ENCODE measurements around the gene ZNF394.

Gene ZNF394

GRCh38 chr7:99449326-99449725 is 50.8 kb downstream of the ZNF394 start:
- DNase-seq (ENCODE audit: low spot score), result no peak

- DNase-seq (ENCODE audit: low spot score), result no peak
Observed at GRCh38 chr7:99448855-99449254, 51.2 kb downstream of the ZNF394 start.

DNA sequence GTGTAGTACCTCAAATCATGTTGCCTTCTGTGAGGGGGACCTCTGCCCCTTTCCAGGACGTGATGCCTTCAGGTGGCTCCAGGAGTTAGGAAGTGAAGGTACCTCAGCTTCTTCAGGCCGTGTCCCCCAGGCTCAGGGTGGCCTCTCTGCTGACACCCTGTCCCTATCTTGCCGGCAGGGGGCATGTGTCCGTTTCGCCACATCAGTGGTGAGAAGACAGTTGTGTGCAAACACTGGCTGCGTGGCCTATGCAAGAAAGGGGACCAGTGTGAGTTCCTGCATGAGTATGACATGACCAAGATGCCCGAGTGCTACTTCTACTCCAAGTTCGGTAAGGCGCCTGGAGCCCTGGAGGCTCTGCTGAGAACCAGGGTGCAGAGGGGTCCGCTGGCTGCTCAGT is 52.1 kb downstream of the ZNF394 start:
- peak; percentile 70 for DNase-seq (ENCODE audit: low spot score)

- DNase-seq (ENCODE audit: low spot score), result no peak
Observed at GRCh38 chr7:99446096-99446495, 54.0 kb downstream of the ZNF394 start.

Data from HuH-7.5 (cell line).